ENCODE measurements around the gene KSR1. TPM values are rescaled to one million over a fixed set of nuclear protein-coding genes. Genes with fewer than 3 reads are reported as not detected.

KSR1 gene
- total and polyA plus RNA-seq, 9 of the 15 experiments (the other 6 are each of a cell fraction or from before 2014, with no cell fraction given), result 1.4 to 51.7 (median 18.4) TPM

- FAIRE-seq, result no peak
- no peak for TF ChIP-seq GTF2A2 (tag; IDR thresholded peaks at IDR 0.05)
- TF ChIP-seq MTA3 (IDR thresholded peaks at IDR 0.05; ENCODE audit: borderline replicate concordance), result no peak
- no peak for TF ChIP-seq ZBTB1 (CRISPR knock-in tag; IDR thresholded peaks at IDR 0.05; ENCODE audit: borderline replicate concordance, low read depth)
- no peak for TF ChIP-seq ZNF655 (CRISPR knock-in tag; IDR thresholded peaks at IDR 0.05)
- TF ChIP-seq, protein P1, sequence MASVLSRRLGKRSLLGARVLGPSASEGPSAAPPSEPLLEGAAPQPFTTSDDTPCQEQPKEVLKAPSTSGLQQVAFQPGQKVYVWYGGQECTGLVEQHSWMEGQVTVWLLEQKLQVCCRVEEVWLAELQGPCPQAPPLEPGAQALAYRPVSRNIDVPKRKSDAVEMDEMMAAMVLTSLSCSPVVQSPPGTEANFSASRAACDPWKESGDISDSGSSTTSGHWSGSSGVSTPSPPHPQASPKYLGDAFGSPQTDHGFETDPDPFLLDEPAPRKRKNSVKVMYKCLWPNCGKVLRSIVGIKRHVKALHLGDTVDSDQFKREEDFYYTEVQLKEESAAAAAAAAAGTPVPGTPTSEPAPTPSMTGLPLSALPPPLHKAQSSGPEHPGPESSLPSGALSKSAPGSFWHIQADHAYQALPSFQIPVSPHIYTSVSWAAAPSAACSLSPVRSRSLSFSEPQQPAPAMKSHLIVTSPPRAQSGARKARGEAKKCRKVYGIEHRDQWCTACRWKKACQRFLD (CRISPR knock-in tag; IDR thresholded peaks at IDR 0.05), result 0 out of 2 replicates have a peak, but pooled peaks have one; percentile 7
- TF ChIP-seq HMBOX1 (IDR thresholded peaks at IDR 0.05), result no peak
- peak; percentile 32; the same call in 1 of the 2 replicates for TF ChIP-seq RBFOX2 (IDR thresholded peaks at IDR 0.05; ENCODE audit: low read depth, low read length)
- no peak for TF ChIP-seq PHF20 (IDR thresholded peaks at IDR 0.05; ENCODE audit: partially characterized antibody)
- TF ChIP-seq, protein P2, sequence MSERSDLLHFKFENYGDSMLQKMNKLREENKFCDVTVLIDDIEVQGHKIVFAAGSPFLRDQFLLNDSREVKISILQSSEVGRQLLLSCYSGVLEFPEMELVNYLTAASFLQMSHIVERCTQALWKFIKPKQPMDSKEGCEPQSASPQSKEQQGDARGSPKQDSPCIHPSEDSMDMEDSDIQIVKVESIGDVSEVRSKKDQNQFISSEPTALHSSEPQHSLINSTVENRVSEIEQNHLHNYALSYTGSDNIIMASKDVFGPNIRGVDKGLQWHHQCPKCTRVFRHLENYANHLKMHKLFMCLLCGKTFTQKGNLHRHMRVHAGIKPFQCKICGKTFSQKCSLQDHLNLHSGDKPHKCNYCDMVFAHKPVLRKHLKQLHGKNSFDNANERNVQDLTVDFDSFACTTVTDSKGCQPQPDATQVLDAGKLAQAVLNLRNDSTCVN (CRISPR knock-in tag; IDR thresholded peaks at IDR 0.05), result no peak
- TF ChIP-seq, protein P3, sequence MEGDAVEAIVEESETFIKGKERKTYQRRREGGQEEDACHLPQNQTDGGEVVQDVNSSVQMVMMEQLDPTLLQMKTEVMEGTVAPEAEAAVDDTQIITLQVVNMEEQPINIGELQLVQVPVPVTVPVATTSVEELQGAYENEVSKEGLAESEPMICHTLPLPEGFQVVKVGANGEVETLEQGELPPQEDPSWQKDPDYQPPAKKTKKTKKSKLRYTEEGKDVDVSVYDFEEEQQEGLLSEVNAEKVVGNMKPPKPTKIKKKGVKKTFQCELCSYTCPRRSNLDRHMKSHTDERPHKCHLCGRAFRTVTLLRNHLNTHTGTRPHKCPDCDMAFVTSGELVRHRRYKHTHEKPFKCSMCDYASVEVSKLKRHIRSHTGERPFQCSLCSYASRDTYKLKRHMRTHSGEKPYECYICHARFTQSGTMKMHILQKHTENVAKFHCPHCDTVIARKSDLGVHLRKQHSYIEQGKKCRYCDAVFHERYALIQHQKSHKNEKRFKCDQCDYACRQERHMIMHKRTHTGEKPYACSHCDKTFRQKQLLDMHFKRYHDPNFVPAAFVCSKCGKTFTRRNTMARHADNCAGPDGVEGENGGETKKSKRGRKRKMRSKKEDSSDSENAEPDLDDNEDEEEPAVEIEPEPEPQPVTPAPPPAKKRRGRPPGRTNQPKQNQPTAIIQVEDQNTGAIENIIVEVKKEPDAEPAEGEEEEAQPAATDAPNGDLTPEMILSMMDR (IDR thresholded peaks at IDR 0.05 in 2 of 3, conservative IDR thresholded peaks at IDR 0.05 in 1 of 3; ENCODE audit: insufficient read depth in 2 of 3, low read depth in 1 of 3, low read length in 3 of 3), result no peak
- no peak for TF ChIP-seq ZFP30 (CRISPR knock-in tag; IDR thresholded peaks at IDR 0.05; ENCODE audit: borderline replicate concordance)
- no peak for TF ChIP-seq ZNF197 (CRISPR knock-in tag; IDR thresholded peaks at IDR 0.05; ENCODE audit: low read depth)
- 0 out of 4 replicates have a peak, but pooled peaks of 1 of the 2 experiments have one; percentile 34 for TF ChIP-seq MAZ (CRISPR knock-in tag; conservative IDR thresholded peaks at IDR 0.05 in 1 of 2, IDR thresholded peaks at IDR 0.05 in 1 of 2)
These were observed 109.8 kb downstream of the KSR1 start for GRCh38 chr17:27565874-27566670.

More at GRCh38 chr17:27565874-27566670, 109.8 kb downstream of the KSR1 start:
- peaks cover 22% of the 10 kb centered on the region; the same call in 2 of the 3 replicates for H3K36me3 ChIP-seq (ENCODE audit: control insufficient read depth, insufficient read depth, low read length)
- H3K27ac ChIP-seq (ENCODE audit: extremely low read depth, low read depth, low read length), result peak overlapping the region; percentile 86
- no peak overlapping the region for H3K4me2 ChIP-seq (ENCODE audit: insufficient read depth, low read length)
- H3K9me1 ChIP-seq (ENCODE audit: control insufficient read depth, insufficient read depth, low read length), result peaks cover 4% of the 10 kb centered on the region
- ChIA-PET POLR2A (interaction anchor here (0.7 to 2.5 kb wide), 6 partner anchors 16 to 306 kb away, joined by 3 to 12 read pairs (median 3); no protein-coding TSS in a partner anchor), CTCF (ENCODE audit: low intra/inter-chr PET ratio) (no interaction called here)
- H3K27me3 ChIP-seq (ENCODE audit: control insufficient read depth in 2 of 2, insufficient read depth in 2 of 2, low read length in 2 of 2), result no peaks in the 10 kb centered on the region
- in situ Hi-C loops (cut with MboI), result no loop called here
- ATAC-seq, result no peak
- no peaks in the 10 kb centered on the region for H4K20me1 ChIP-seq (replicated peaks; ENCODE audit: control insufficient read depth, insufficient read depth, low read length)
- 72% methylated on average over 11 of the region's 11 CpGs for WGBS (ENCODE audit: insufficient coverage, low coverage, missing lambda C conversion rate)
- H3K9ac ChIP-seq (ENCODE audit: insufficient read depth in 1 of 2, low read depth in 2 of 2, low read length in 2 of 2), result peak overlapping the region; percentile 50 to 84
- H3K79me2 ChIP-seq (ENCODE audit: control insufficient read depth, insufficient read depth, low read length), result peaks cover 46% of the 10 kb centered on the region
- H3K4me1 ChIP-seq (replicated peaks in 1 of 2; ENCODE audit: control insufficient read depth in 2 of 2, insufficient read depth in 2 of 2, low read length in 2 of 2), result peaks cover 40 to 53% of the 10 kb centered on the region in 2 experiments
- peak in 1 of 4 experiments; percentile 25 for DNase-seq (ENCODE audit: extremely low read depth in 1 of 4, low spot score in 3 of 4)
- intact Hi-C loops (cut with micrococcal nuclease), result no loop called here
- BruUV-seq (replicated peaks), result no TSS peak
- peaks cover 4% of the 10 kb centered on the region for H3K9me3 ChIP-seq (replicated peaks; ENCODE audit: control insufficient read depth, insufficient read depth, low read depth, low read length)
- no peak overlapping the region for H3K4me3 ChIP-seq
- H2AFZ ChIP-seq (ENCODE audit: low read depth, low read length), result peak overlapping the region; percentile 18; the same call in 1 of the 2 replicates
